GM23338 (cell line): ENCODE data around the gene TENM4. TPM values are rescaled to one million over a fixed set of nuclear protein-coding genes. Genes with fewer than 3 reads are reported as not detected.

Experiments used
- ATAC-seq: fragments of 200-7000 bp; cut with Tn5 transposase; 3 replicates; pipeline ENCODE4 v1.9.1; 2020
- DNase-seq: peaks from one replicate; pipeline ENCODE4 v3.0.0-alpha.2; 2015; ENCODE audit warnings: low spot score
- H2AFZ ChIP-seq: fragments of 200-600 bp; sonication (generic); 2 replicates; pipeline ENCODE4 v1.8.0; 2016; ENCODE audit warnings: antibody characterized with exemption, mild to moderate bottlenecking, moderate library complexity
- H3F3A ChIP-seq: fragments of 200-600 bp; sonication (generic); replicated peaks from 2 replicates; pipeline ENCODE4 v1.8.0; 2017; ENCODE audit warnings: antibody characterized with exemption, mixed run types, low read depth
- H3K27ac ChIP-seq: fragments of 200-600 bp; sonication (generic); 2 replicates; pipeline ENCODE4 v1.6.1; 2016; ENCODE audit warnings: low read depth
- H3K27me3 ChIP-seq: fragments of 200-600 bp; sonication (generic); 2 replicates; pipeline ENCODE4 v1.8.0; 2016; ENCODE audit warnings: mild to moderate bottlenecking, mixed run types, moderate library complexity; ENCODE audit not compliant: insufficient read depth
- H3K36me3 ChIP-seq: fragments of 200-600 bp; sonication (generic); 2 replicates; pipeline ENCODE4 v1.8.0; 2016; ENCODE audit warnings: mild to moderate bottlenecking; ENCODE audit not compliant: insufficient read depth
- H3K4me1 ChIP-seq: fragments of 200-600 bp; sonication (generic); 2 replicates; pipeline ENCODE4 v1.8.0; 2016; ENCODE audit warnings: mild to moderate bottlenecking, moderate library complexity; ENCODE audit not compliant: insufficient read depth
- H3K4me2 ChIP-seq: fragments of 200-600 bp; sonication (generic); 2 replicates; pipeline ENCODE4 v1.7.1; 2017; ENCODE audit warnings: mixed run types
- H3K4me3 ChIP-seq: fragments of 200-600 bp; sonication (generic); 2 replicates; pipeline ENCODE4 v1.6.1; 2016; ENCODE audit warnings: mixed run types
- H3K79me2 ChIP-seq: fragments of 200-600 bp; sonication (generic); replicated peaks from 2 replicates; pipeline ENCODE4 v1.8.0; 2017; ENCODE audit warnings: mild to moderate bottlenecking; ENCODE audit not compliant: insufficient read depth
- H3K9me2 ChIP-seq: fragments of 200-600 bp; sonication (generic); 2 replicates; pipeline ENCODE4 v1.8.0; 2017; ENCODE audit not compliant: insufficient read depth
- H4K20me1 ChIP-seq: fragments of 200-600 bp; sonication (generic); replicated peaks from 2 replicates; pipeline ENCODE4 v1.8.0; 2017; ENCODE audit warnings: mild to moderate bottlenecking; ENCODE audit not compliant: insufficient read depth
- H3K27ac Mint-ChIP-seq: 2 replicates; pipeline ENCODE4 v1.8.0; 2020; ENCODE audit warnings: inconsistent platforms, mild to moderate bottlenecking, moderate library complexity, mixed read lengths
- H3K27me3 Mint-ChIP-seq: 3 replicates; pipeline ENCODE4 v1.8.0; 2022; ENCODE audit warnings: low read depth, mild to moderate bottlenecking, moderate library complexity, mixed read lengths, inconsistent platforms; ENCODE audit not compliant: insufficient read depth, poor library complexity
- H3K36me3 Mint-ChIP-seq: 3 replicates; pipeline ENCODE4 v1.8.0; 2021; ENCODE audit warnings: low read depth, mild to moderate bottlenecking, inconsistent platforms, moderate library complexity, mixed read lengths
- H3K4me1 Mint-ChIP-seq: 3 replicates; pipeline ENCODE4 v1.8.0; 2020; ENCODE audit warnings: mild to moderate bottlenecking, inconsistent platforms, mixed read lengths
- H3K4me3 Mint-ChIP-seq: 3 replicates; pipeline ENCODE4 v1.8.0; 2021; ENCODE audit warnings: moderate library complexity, mild to moderate bottlenecking, inconsistent platforms, mixed read lengths
- H3K9me3 Mint-ChIP-seq: 3 replicates; pipeline ENCODE4 v1.8.0; 2020; ENCODE audit warnings: moderate library complexity, mild to moderate bottlenecking, inconsistent platforms, mixed read lengths
- CREB1 ChIP-seq: fragments of 250-450 bp; sonication (Bioruptor Pico); IDR thresholded peaks from 2 replicates; pipeline ENCODE4 v1.5.0; 2020; ENCODE audit warnings: low read depth, mild to moderate bottlenecking, moderate library complexity
- CTCF ChIP-seq, 2 experiments: fragments of 200-600 bp in 1 of 2; sonication (generic) in 1 of 2; conservative IDR thresholded peaks; 2 replicates each; pipeline versions ENCODE4 v1.5.1 to v1.6.1; 2016 to 2017; ENCODE audit warnings: antibody characterized with exemption in 2 of 2, low read depth in 2 of 2, mild to moderate bottlenecking in 2 of 2, moderate library complexity in 1 of 2
- ETS1 ChIP-seq: IDR thresholded peaks from 2 replicates; pipeline ENCODE4 v1.6.1; 2016; ENCODE audit warnings: antibody characterized with exemption
- EZH2 ChIP-seq: fragments of 200-600 bp; sonication (generic); IDR thresholded peaks from one replicate; pipeline ENCODE4 v1.8.0; 2017; ENCODE audit warnings: antibody characterized with exemption, mild to moderate bottlenecking, low read depth; ENCODE audit not compliant: unreplicated experiment
- EZH2phosphoT487 ChIP-seq: fragments of 200-600 bp; sonication (generic); IDR thresholded peaks from one replicate; pipeline ENCODE4 v1.8.1; 2018; ENCODE audit warnings: antibody characterized with exemption; ENCODE audit not compliant: unreplicated experiment
- JUNB ChIP-seq: IDR thresholded peaks from one replicate; pipeline ENCODE4 v1.6.1; 2016; ENCODE audit warnings: antibody characterized with exemption; ENCODE audit not compliant: unreplicated experiment
- NANOG ChIP-seq: IDR thresholded peaks from 2 replicates; pipeline ENCODE4 v1.6.1; 2016; ENCODE audit warnings: antibody characterized with exemption, borderline replicate concordance
- POLR2AphosphoS5 ChIP-seq: IDR thresholded peaks from 2 replicates; pipeline ENCODE4 v1.6.1; 2016; ENCODE audit warnings: antibody characterized with exemption, low read depth
- REST ChIP-seq: IDR thresholded peaks from one replicate; pipeline ENCODE4 v1.6.1; 2018; ENCODE audit warnings: antibody characterized with exemption; ENCODE audit not compliant: unreplicated experiment
- STAT1 ChIP-seq: IDR thresholded peaks from one replicate; pipeline ENCODE4 v1.6.1; 2016; ENCODE audit warnings: antibody characterized with exemption; ENCODE audit not compliant: unreplicated experiment
- ZNF114 ChIP-seq: fragments of 250-450 bp; sonication (Bioruptor Pico); IDR thresholded peaks from 2 replicates; pipeline ENCODE4 v1.5.0; 2020; ENCODE audit warnings: mild to moderate bottlenecking, moderate library complexity
- ZNF331 ChIP-seq: fragments of 250-450 bp; sonication (Bioruptor Pico); IDR thresholded peaks from 2 replicates; pipeline ENCODE4 v1.5.0; 2020; ENCODE audit warnings: low read depth, mild to moderate bottlenecking, moderate library complexity
- ZNF462 ChIP-seq: fragments of 250-450 bp; sonication (Bioruptor Pico); IDR thresholded peaks from 2 replicates; pipeline ENCODE4 v1.5.0; 2020; ENCODE audit warnings: mild to moderate bottlenecking, moderate library complexity
- polyA plus RNA-seq: library from polyadenylated mRNA; unstranded; fragments of >200 nt; fragmentation: Nextera tagmentation; extraction: Ambion mirVana; gene quantifications from 2 replicates; pipeline ENCODE4 v1.2.1, GENCODE V29; 2016
- total RNA-seq: library from RNA; depleted of rRNA; stranded (reverse); fragments of >200 nt; shearing (Covaris generic); gene quantifications from 2 replicates; pipeline ENCODE4 v1.2.3, GENCODE V29; 2014

The TENM4 gene
- total and polyA plus RNA-seq, 2 experiments from 2014 or later: 7.3 TPM

- Histone ChIP-seq H3K4me1 (peaks cover 12% of the 10 kb centered on the region; the same call in 1 of the 2 replicates), H4K20me1 (no peaks in the 10 kb centered on the region), H3K9me2 (peaks cover 10% of the 10 kb centered on the region; the same call in 1 of the 2 replicates), H3F3A (no peaks in the 10 kb centered on the region), H3K79me2 (no peaks in the 10 kb centered on the region), H3K27me3 (no peaks in the 10 kb centered on the region), H3K36me3 (no peaks in the 10 kb centered on the region), H3K4me2 (no peak overlapping the region), H2AFZ (no peak overlapping the region), H3K4me3 (no peak overlapping the region), H3K27ac (no peak overlapping the region)
- Mint-ChIP-seq H3K27ac (no peak overlapping the region), H3K36me3 (no peaks in the 10 kb centered on the region), H3K27me3 (no peaks in the 10 kb centered on the region), H3K4me3 (no peak overlapping the region), H3K9me3 (no peaks in the 10 kb centered on the region), H3K4me1 (peaks cover 19% of the 10 kb centered on the region)
- ATAC-seq (no peak), DNase-seq (no peak)
- TF ChIP-seq EZH2 (no peak), ZNF462 (CRISPR knock-in tag) (no peak), NANOG (no peak), POLR2AphosphoS5 (no peak), CTCF (conservative IDR thresholded peaks at IDR 0.05; ENCODE audit: low read depth in 2 of 2) (no peak), CREB1 (CRISPR knock-in tag) (no peak), ETS1 (no peak), ZNF331 (CRISPR knock-in tag) (no peak), REST (no peak), STAT1 (no peak), ZNF114 (CRISPR knock-in tag) (no peak), JUNB (no peak), EZH2phosphoT487 (no peak)
These were observed 415.7 kb downstream of the TENM4 start for GRCh38 chr11:79025097-79025496.
